ENCODE results near the gene PKP4.
"Not testable (repeated sequence)": the region's sequence is repeated elsewhere in the genome, so short reads cannot be mapped to it uniquely, and the experiment has no call there.

Gene PKP4

GRCh38 chr2:158467248-158467647 lies 10.5 kb downstream of the PKP4 start:
- DNase-seq = no peak

GRCh38 chr2:158472829-158473228 lies 16.1 kb downstream of the PKP4 start:
- not testable (repeated sequence) for DNase-seq

- DNase-seq = not testable (repeated sequence)
Measured at GRCh38 chr2:158473300-158473699, 16.5 kb downstream of the PKP4 start.

GRCh38 chr2:158473719-158474392 lies 17.1 kb downstream of the PKP4 start:
- DNase-seq = no peak

GRCh38 chr2:158474526-158475011 lies 17.8 kb downstream of the PKP4 start:
- DNase-seq = not testable (repeated sequence)

GRCh38 chr2:158477202-158477601 lies 20.4 kb downstream of the PKP4 start:
- no peak for DNase-seq

GRCh38 chr2:158478237-158478636 lies 21.5 kb downstream of the PKP4 start:
- no peak for DNase-seq

GRCh38 chr2:158478816-158479215 lies 22.1 kb downstream of the PKP4 start:
- DNase-seq = no peak

GRCh38 chr2:158481116-158481515 lies 24.4 kb downstream of the PKP4 start:
- no peak for DNase-seq

- peak; percentile 32 for DNase-seq
Measured at GRCh38 chr2:158482594-158482993, 25.8 kb downstream of the PKP4 start.

GRCh38 chr2:158484892-158485556 lies 28.3 kb downstream of the PKP4 start:
- no peak for DNase-seq

- no peak for DNase-seq
Measured at GRCh38 chr2:158486150-158486969, 29.6 kb downstream of the PKP4 start.

GRCh38 chr2:158486970-158487325 lies 30.2 kb downstream of the PKP4 start:
- DNase-seq = peak; percentile 49

- peak; percentile 70 for DNase-seq
Measured at GRCh38 chr2:158487419-158487818, 30.7 kb downstream of the PKP4 start.

GRCh38 chr2:158488442-158489216 lies 31.9 kb downstream of the PKP4 start:
- DNase-seq = no peak

- no peak for DNase-seq
Measured at GRCh38 chr2:158489366-158490112, 32.8 kb downstream of the PKP4 start.

- DNase-seq = no peak
Measured at GRCh38 chr2:158491072-158491471, 34.3 kb downstream of the PKP4 start.

GRCh38 chr2:158493458-158493857 lies 36.7 kb downstream of the PKP4 start:
- no peak for DNase-seq

GRCh38 chr2:158495175-158495574 lies 38.4 kb downstream of the PKP4 start:
- DNase-seq = peak; percentile 84

- DNase-seq = no peak
Measured at GRCh38 chr2:158496986-158497385, 40.2 kb downstream of the PKP4 start.

- DNase-seq = no peak
Measured at GRCh38 chr2:158497486-158497885, 40.7 kb downstream of the PKP4 start.

Measured in fibroblast of skin of right biceps (primary cell).